Endodermal cell (in vitro differentiated cells): ENCODE data around the gene KIF2A. TPM values are rescaled to one million over a fixed set of nuclear protein-coding genes. Genes with fewer than 3 reads are reported as not detected.

ENCODE experiments used
- DNase-seq: peaks from one replicate; pipeline ENCODE4 v3.0.0-alpha.2; 2017
- H3K27ac ChIP-seq: 2 replicates; pipeline ENCODE4 v1.5.1; 2013; ENCODE audit warnings: mild to moderate bottlenecking, low read depth, low read length, moderate library complexity
- H3K27me3 ChIP-seq: 2 replicates; pipeline ENCODE4 v1.6.1; 2013; ENCODE audit warnings: mild to moderate bottlenecking, low read length, moderate library complexity; ENCODE audit not compliant: insufficient read depth, control insufficient read depth, poor library complexity, severe bottlenecking
- H3K36me3 ChIP-seq: 2 replicates; pipeline ENCODE4 v1.7.0; 2013; ENCODE audit warnings: mild to moderate bottlenecking, low read length, moderate library complexity; ENCODE audit not compliant: control insufficient read depth, insufficient read depth
- H3K4me1 ChIP-seq: one replicate; pipeline ENCODE4 v1.7.0; 2013; ENCODE audit warnings: low read length; ENCODE audit not compliant: control insufficient read depth, insufficient read depth
- H3K4me3 ChIP-seq: 2 replicates; pipeline ENCODE4 v1.5.1; 2013; ENCODE audit warnings: mild to moderate bottlenecking, low read length, moderate library complexity
- H3K9ac ChIP-seq: 2 replicates; pipeline ENCODE4 v1.6.1; 2013; ENCODE audit warnings: mild to moderate bottlenecking, low read length, moderate library complexity; ENCODE audit not compliant: poor library complexity, severe bottlenecking; ENCODE audit errors: extremely low read depth
- H3K9me3 ChIP-seq: 2 replicates; pipeline ENCODE4 v1.6.1; 2013; ENCODE audit warnings: mild to moderate bottlenecking, low read length, moderate library complexity; ENCODE audit not compliant: control insufficient read depth
- H3K27ac Mint-ChIP-seq: 2 replicates; pipeline ENCODE4 v1.8.0; 2020; ENCODE audit warnings: mixed read lengths
- H3K27me3 Mint-ChIP-seq: 2 replicates; pipeline ENCODE4 v1.8.0; 2021; ENCODE audit warnings: mild to moderate bottlenecking, mixed read lengths; ENCODE audit not compliant: insufficient read depth
- H3K36me3 Mint-ChIP-seq: 2 replicates; pipeline ENCODE4 v1.8.0; 2020; ENCODE audit warnings: low read depth, mixed read lengths
- H3K4me1 Mint-ChIP-seq: 2 replicates; pipeline ENCODE4 v1.8.0; 2020; ENCODE audit warnings: mixed read lengths
- H3K4me3 Mint-ChIP-seq: 2 replicates; pipeline ENCODE4 v1.8.0; 2020; ENCODE audit warnings: mild to moderate bottlenecking, moderate library complexity, mixed read lengths
- H3K9me3 Mint-ChIP-seq: 2 replicates; pipeline ENCODE4 v1.8.0; 2020; ENCODE audit warnings: mild to moderate bottlenecking, mixed read lengths
- CTCF ChIP-seq: fragments of 200-600 bp; sonication (generic); conservative IDR thresholded peaks from 2 replicates; pipeline ENCODE4 v1.5.0; 2021; ENCODE audit warnings: antibody characterized with exemption, mild to moderate bottlenecking
- WGBS, 2 experiments: methylation state at CpG; one replicate each; pipeline versions ENCODE4 v1.1.5 to v1.1.7; 2013; ENCODE audit warnings: missing lambda C conversion rate in 2 of 2, mixed read lengths in 1 of 2; ENCODE audit not compliant: insufficient coverage in 1 of 2, insufficient read length in 1 of 2; 5-methylcytosine and 5-hydroxymethylcytosine counted together
- total RNA-seq, 2 donors: library from RNA; stranded (reverse); fragmentation: NEBNext Ultra II Directional in 1 of 2; extraction: Animal tissue kit (Norgen Biotek cat#: 25700) in 1 of 2; gene quantifications; 2 replicates in 1 of 2; 3 replicates in 1 of 2; pipeline ENCODE4 v1.2.1, GENCODE V29; 2021

Gene KIF2A
- total RNA-seq, 2 donors from 2014 or later, result 67.4 to 74.6 TPM

- Histone ChIP-seq H3K9ac (no peak overlapping the region), H3K27me3 (no peaks in the 10 kb centered on the region), H3K4me3 (no peak overlapping the region), H3K9me3 (no peaks in the 10 kb centered on the region), H3K4me1 (no peaks in the 10 kb centered on the region), H3K27ac (no peak overlapping the region), H3K36me3 (peaks cover 45% of the 10 kb centered on the region)
- DNase-seq, result no peak
- Mint-ChIP-seq H3K27ac (no peak overlapping the region), H3K4me1 (peaks cover 3% of the 10 kb centered on the region), H3K27me3 (no peaks in the 10 kb centered on the region), H3K4me3 (no peak overlapping the region), H3K36me3 (peaks cover 25% of the 10 kb centered on the region), H3K9me3 (no peaks in the 10 kb centered on the region)
- 97 to 100% methylated on average over 2 of the region's 2 CpGs for WGBS, 2 experiments
- TF ChIP-seq CTCF, result no peak
These were observed 40.7 kb downstream of the KIF2A start for GRCh38 chr5:62346748-62347147.

DNA sequence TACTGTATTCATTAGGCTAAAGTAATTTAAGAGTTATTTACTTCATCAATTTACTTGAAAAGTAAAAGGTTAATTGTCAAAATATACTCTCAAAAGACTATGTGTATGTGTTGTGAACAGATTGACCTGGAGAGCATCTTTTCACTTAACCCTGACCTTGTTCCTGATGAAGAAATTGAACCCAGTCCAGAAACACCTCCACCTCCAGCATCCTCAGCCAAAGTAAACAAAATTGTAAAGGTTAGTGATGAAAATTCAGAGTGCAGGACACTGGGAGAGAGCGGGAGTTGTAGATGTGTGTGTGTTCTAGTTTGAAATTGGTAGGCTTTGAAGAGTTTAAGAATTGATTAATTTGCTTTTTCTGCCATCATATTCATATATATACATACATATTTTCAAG lies 41.9 kb downstream of the KIF2A start:
- peaks cover 31% of the 10 kb centered on the region for H3K36me3 Mint-ChIP-seq

GRCh38 chr5:62348723-62349481 lies 42.9 kb downstream of the KIF2A start:
- no peak overlapping the region for H3K27ac Mint-ChIP-seq
- Histone ChIP-seq H3K4me3 (no peak overlapping the region), H3K4me1 (no peaks in the 10 kb centered on the region), H3K9me3 (no peaks in the 10 kb centered on the region), H3K27me3 (no peaks in the 10 kb centered on the region), H3K27ac (no peak overlapping the region), H3K36me3 (peaks cover 61% of the 10 kb centered on the region), H3K9ac (no peak overlapping the region)
- no peak for DNase-seq
- no peak overlapping the region for H3K4me3 Mint-ChIP-seq
- no peaks in the 10 kb centered on the region for H3K9me3 Mint-ChIP-seq
- peaks cover 34% of the 10 kb centered on the region for H3K36me3 Mint-ChIP-seq
- H3K4me1 Mint-ChIP-seq, result no peaks in the 10 kb centered on the region
- TF ChIP-seq CTCF, result no peak
- H3K27me3 Mint-ChIP-seq, result no peaks in the 10 kb centered on the region
- 100% methylated on average over 1 of the region's 1 CpG for WGBS, 2 experiments

More for the DNA sequence above, 41.9 kb downstream of the KIF2A start:
- Histone ChIP-seq H3K36me3 (peaks cover 51% of the 10 kb centered on the region), H3K9me3 (no peaks in the 10 kb centered on the region), H3K9ac (no peak overlapping the region), H3K27ac (no peak overlapping the region), H3K4me3 (no peak overlapping the region), H3K27me3 (no peaks in the 10 kb centered on the region), H3K4me1 (no peaks in the 10 kb centered on the region)
- no peak for TF ChIP-seq CTCF
- no peak for DNase-seq
- H3K4me1 Mint-ChIP-seq, result peaks cover 3% of the 10 kb centered on the region
- H3K27ac Mint-ChIP-seq, result no peak overlapping the region
- H3K4me3 Mint-ChIP-seq, result no peak overlapping the region
- WGBS, 2 experiments, result 100% methylated on average over 1 of the region's 1 CpG; no CpG with 5 or more reads in 1 of the 2 experiments
- H3K9me3 Mint-ChIP-seq, result no peaks in the 10 kb centered on the region
- H3K27me3 Mint-ChIP-seq, result no peaks in the 10 kb centered on the region
